Keratinocyte (primary cell): Measurements from ENCODE around the gene WNT16. TPM values are rescaled to one million over a fixed set of nuclear protein-coding genes. Genes with fewer than 3 reads are reported as not detected.
A peak's percentile ranks its signal among the peaks of the same experiment; 100 is the strongest.

Source experiments
- DNase-seq: peaks from one replicate; pipeline ENCODE4 v3.0.0-alpha.2; 2011; ENCODE audit warnings: low read depth, missing footprints, low spot score
- FAIRE-seq: peaks from 2 replicates; lab custom pipeline; 2011; peaks lifted over from hg19 to GRCh38; lab: Jason Lieb, UNC
- H2AFZ ChIP-seq: 2 replicates; pipeline ENCODE4 v1.6.0; 2012; ENCODE audit warnings: low read length, control low read depth, inconsistent platforms; ENCODE audit not compliant: control insufficient read depth
- H3K27ac ChIP-seq: 2 replicates; pipeline ENCODE4 v1.5.1; 2011; ENCODE audit warnings: low read length; ENCODE audit not compliant: control insufficient read depth, insufficient read depth
- H3K27me3 ChIP-seq: 3 replicates; pipeline ENCODE4 v1.6.0; 2011; ENCODE audit warnings: low read length; ENCODE audit not compliant: control insufficient read depth, insufficient read depth; ENCODE audit errors: extremely low read depth
- H3K36me3 ChIP-seq, 2 experiments: 2 replicates in 1 of 2; 3 replicates in 1 of 2; pipeline ENCODE4 v1.5.1; 2011; ENCODE audit warnings: low read length in 2 of 2, mild to moderate bottlenecking in 1 of 2; ENCODE audit not compliant: control insufficient read depth in 2 of 2, insufficient read depth in 2 of 2; ENCODE audit errors: extremely low read depth in 1 of 2
- H3K4me1 ChIP-seq: 3 replicates; pipeline ENCODE4 v1.5.1; 2011; ENCODE audit warnings: low read length; ENCODE audit not compliant: control insufficient read depth, insufficient read depth; ENCODE audit errors: extremely low read depth
- H3K4me2 ChIP-seq: 3 replicates; pipeline ENCODE4 v1.6.0; 2011; ENCODE audit warnings: low read depth, low read length; ENCODE audit not compliant: control insufficient read depth, insufficient read depth; ENCODE audit errors: extremely low read depth
- H3K4me3 ChIP-seq, 3 experiments: fragments of 200-600 bp in 1 of 3; sonication (generic) in 1 of 3; 2 replicates in 2 of 3; 3 replicates in 1 of 3; pipeline ENCODE4 v1.5.1; 2011 to 2016; ENCODE audit warnings: low read length in 3 of 3, mild to moderate bottlenecking in 3 of 3, control low read depth in 2 of 3, inconsistent platforms in 1 of 3, low read depth in 1 of 3, mixed read lengths in 1 of 3, mixed run types in 1 of 3, moderate library complexity in 1 of 3; ENCODE audit not compliant: control insufficient read depth in 2 of 3, insufficient read depth in 2 of 3; ENCODE audit errors: extremely low read depth in 1 of 3
- H3K79me2 ChIP-seq: 2 replicates; pipeline ENCODE4 v1.6.0; 2012; ENCODE audit warnings: low read length; ENCODE audit not compliant: control insufficient read depth, insufficient read depth
- H3K9ac ChIP-seq: 3 replicates; pipeline ENCODE4 v1.6.0; 2011; ENCODE audit warnings: low read length; ENCODE audit not compliant: control insufficient read depth, insufficient read depth; ENCODE audit errors: extremely low read depth
- H3K9me1 ChIP-seq: 3 replicates; pipeline ENCODE4 v1.6.0; 2011; ENCODE audit warnings: low read length; ENCODE audit not compliant: control insufficient read depth, insufficient read depth; ENCODE audit errors: extremely low read depth
- H3K9me3 ChIP-seq: 2 replicates; pipeline ENCODE4 v1.5.1; 2012; ENCODE audit warnings: low read depth, low read length; ENCODE audit not compliant: control insufficient read depth
- H4K20me1 ChIP-seq: 3 replicates; pipeline ENCODE4 v1.6.0; 2011; ENCODE audit warnings: low read length; ENCODE audit not compliant: control insufficient read depth, insufficient read depth; ENCODE audit errors: extremely low read depth
- CTCF ChIP-seq, 3 experiments: IDR thresholded peaks in 1 of 3; conservative IDR thresholded peaks in 1 of 3; optimal IDR thresholded peaks in 1 of 3; 2 replicates in 2 of 3; 3 replicates in 1 of 3; pipeline versions ENCODE3 to v1.5.1; 2011; ENCODE audit warnings: low read length in 3 of 3, mild to moderate bottlenecking in 3 of 3, moderate library complexity in 2 of 3, control low read depth in 1 of 3, inconsistent platforms in 1 of 3; ENCODE audit not compliant: insufficient read depth in 2 of 3; ENCODE audit errors: extremely low read depth in 1 of 3
- EZH2 ChIP-seq: IDR thresholded peaks from one replicate; pipeline ENCODE4 v1.6.1; 2012; ENCODE audit warnings: inconsistent platforms, mild to moderate bottlenecking, low read length, moderate library complexity
- dilution Hi-C: fragments of 300-500 bp; cut with MboI; formaldehyde crosslinking; loops from one replicate; pipeline ENCODE4 v1.7.0; 2020; ENCODE audit warnings: low sequenced_read_pairs; ENCODE audit not compliant: extremely low pct_ligation_motif_present
- polyA plus RNA-seq, 5 experiments: library from polyadenylated mRNA; depleted of rRNA in 3 of 5; stranded (reverse) in 3 of 5; stranded (forward) in 1 of 5; unstranded in 1 of 5; fragments of >200 nt; gene quantifications; 1 replicate in 1 of 5; 2 replicates in 3 of 5; 3 replicates in 1 of 5; pipeline versions ENCODE4 v1.2.1 to v1.2.3, GENCODE V29; 2011 to 2012; ENCODE audit warnings: missing spikeins in 2 of 5, low read depth in 1 of 5, low replicate concordance in 1 of 5

WNT16 gene
- polyA plus RNA-seq, 1 donor (not counting 4 experiments of a cell fraction or from before 2014, with no cell fraction given): not detected

GRCh38 chr7:121371883-121372282 is 43.1 kb downstream of the WNT16 start:
- H3K9me1 ChIP-seq: no peaks in the 10 kb centered on the region
- FAIRE-seq: no peak
- H3K27me3 ChIP-seq: no peaks in the 10 kb centered on the region
- H3K4me1 ChIP-seq: no peaks in the 10 kb centered on the region
- no peaks in the 10 kb centered on the region for H3K79me2 ChIP-seq
- no peak overlapping the region for H3K27ac ChIP-seq
- H3K4me2 ChIP-seq: no peak overlapping the region
- dilution Hi-C loops: no loop called here
- TF ChIP-seq EZH2 (no peak), CTCF (optimal IDR thresholded peaks at IDR 0.05 in 1 of 3, IDR thresholded peaks at IDR 0.05 in 1 of 3, conservative IDR thresholded peaks at IDR 0.05 in 1 of 3; ENCODE audit: extremely low read depth in 1 of 3, insufficient read depth in 2 of 3, low read length in 3 of 3) (no peak)
- peaks cover 7 to 15% of the 10 kb centered on the region in 2 experiments for H3K36me3 ChIP-seq
- no peak for DNase-seq
- H2AFZ ChIP-seq: no peak overlapping the region
- H3K4me3 ChIP-seq: no peak overlapping the region
- H4K20me1 ChIP-seq: no peaks in the 10 kb centered on the region
- no peak overlapping the region for H3K9ac ChIP-seq
- no peaks in the 10 kb centered on the region for H3K9me3 ChIP-seq

DNA sequence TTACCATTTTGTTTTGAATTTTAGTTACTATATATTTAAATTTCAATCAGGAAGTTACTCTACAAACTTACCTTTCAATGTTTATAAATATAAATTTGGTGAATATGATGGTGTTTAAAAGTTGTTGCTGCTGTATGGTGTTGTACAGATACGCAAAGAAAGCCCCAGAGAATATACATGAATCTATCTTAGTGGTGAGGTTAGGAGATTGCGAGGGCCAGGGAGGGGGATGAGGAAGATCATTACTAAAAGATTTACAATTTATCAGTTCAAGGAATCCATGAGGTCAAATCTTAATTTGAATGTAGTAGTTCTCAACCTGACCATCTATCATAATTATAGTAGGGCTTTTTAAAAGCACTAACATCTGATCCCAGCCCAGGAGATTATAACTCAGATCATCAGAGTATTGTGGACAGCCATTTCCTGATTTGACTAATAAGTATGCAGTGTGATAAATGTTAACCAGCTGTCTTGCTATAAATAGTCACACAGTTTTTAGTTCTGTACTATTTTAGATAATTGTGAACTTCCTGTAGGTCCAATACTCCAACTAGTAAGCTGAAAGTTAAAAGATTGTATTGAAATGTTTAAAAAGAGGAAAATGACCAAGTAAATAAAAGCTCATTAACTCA is 43.7 kb downstream of the WNT16 start:
- DNase-seq (no peak), FAIRE-seq (peak; percentile 20)
- dilution Hi-C loops: no loop called here
- no peaks in the 10 kb centered on the region for H3K79me2 ChIP-seq
- no peaks in the 10 kb centered on the region for H4K20me1 ChIP-seq
- H3K4me1 ChIP-seq: no peaks in the 10 kb centered on the region
- no peak overlapping the region for H3K4me3 ChIP-seq
- no peak overlapping the region for H3K4me2 ChIP-seq
- H3K27me3 ChIP-seq: no peaks in the 10 kb centered on the region
- no peak overlapping the region for H2AFZ ChIP-seq
- H3K9me3 ChIP-seq: no peaks in the 10 kb centered on the region
- H3K36me3 ChIP-seq: peaks cover 7 to 14% of the 10 kb centered on the region in 2 experiments
- H3K9me1 ChIP-seq: no peaks in the 10 kb centered on the region
- H3K27ac ChIP-seq: no peak overlapping the region
- H3K9ac ChIP-seq: no peak overlapping the region
- TF ChIP-seq EZH2: no peak
- no peak for TF ChIP-seq CTCF (optimal IDR thresholded peaks at IDR 0.05 in 1 of 3, IDR thresholded peaks at IDR 0.05 in 1 of 3, conservative IDR thresholded peaks at IDR 0.05 in 1 of 3; ENCODE audit: extremely low read depth in 1 of 3, insufficient read depth in 2 of 3, low read length in 3 of 3)
